BLaER1 (cell line): ENCODE measurements around the gene JAZF1.

ENCODE experiments used
- H3K27ac ChIP-seq: shearing (Covaris generic); formaldehyde crosslinking; 2 replicates; pipeline ENCODE4 v1.8.1; 2022
- H3K27me3 ChIP-seq: shearing (Covaris generic); formaldehyde crosslinking; 2 replicates; pipeline ENCODE4 v1.8.1; 2022
- H3K36me3 ChIP-seq: shearing (Covaris generic); formaldehyde crosslinking; 2 replicates; pipeline ENCODE4 v1.8.1; 2022
- H3K4me1 ChIP-seq: shearing (Covaris generic); formaldehyde crosslinking; 2 replicates; pipeline ENCODE4 v1.8.1; 2022
- H3K4me2 ChIP-seq: shearing (Covaris generic); formaldehyde crosslinking; 2 replicates; pipeline ENCODE4 v1.8.1; 2022
- H3K4me3 ChIP-seq: shearing (Covaris generic); formaldehyde crosslinking; 2 replicates; pipeline ENCODE4 v1.8.1; 2022
- H3K9ac ChIP-seq: shearing (Covaris generic); formaldehyde crosslinking; 2 replicates; pipeline ENCODE4 v1.8.1; 2022
- H3K9me3 ChIP-seq: shearing (Covaris generic); formaldehyde crosslinking; 2 replicates; pipeline ENCODE4 v1.8.1; 2022
- H4K20me1 ChIP-seq: shearing (Covaris generic); formaldehyde crosslinking; 2 replicates; pipeline ENCODE4 v1.8.1; 2022
- Cebpa-rat ChIP-seq: shearing (Covaris generic); IDR thresholded peaks from 2 replicates; pipeline ENCODE4 v1.8.1; 2022

Gene JAZF1

DNA sequence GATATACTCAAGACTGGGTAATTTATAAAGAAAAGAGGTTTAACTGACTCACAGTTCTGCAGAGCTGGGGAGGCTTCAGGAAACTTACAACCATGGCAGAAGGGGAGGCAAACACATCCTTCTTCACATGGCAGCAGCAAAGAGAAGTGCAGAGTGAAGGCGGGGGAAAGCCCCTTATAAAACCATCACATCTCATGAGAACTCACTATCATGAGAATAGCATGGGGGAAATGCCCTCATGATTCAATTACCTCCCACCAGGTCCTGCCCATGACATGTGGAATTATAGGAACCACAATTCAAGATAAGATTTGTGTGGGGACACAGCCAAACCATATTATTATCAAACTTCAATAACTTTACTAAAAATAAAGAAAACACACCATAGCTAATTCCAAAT, 30.4 kb upstream of the JAZF1 start:
- peaks cover 14% of the 10 kb centered on the region for H3K4me1 ChIP-seq
- H3K4me2 ChIP-seq = no peak overlapping the region
- peaks cover 16% of the 10 kb centered on the region for H3K9me3 ChIP-seq
- no peak overlapping the region for H3K4me3 ChIP-seq
- no peaks in the 10 kb centered on the region for H4K20me1 ChIP-seq
- no peaks in the 10 kb centered on the region for H3K27me3 ChIP-seq
- H3K27ac ChIP-seq = no peak overlapping the region
- H3K9ac ChIP-seq = no peak overlapping the region
- no peak for TF ChIP-seq Cebpa-rat
- no peaks in the 10 kb centered on the region for H3K36me3 ChIP-seq

DNA sequence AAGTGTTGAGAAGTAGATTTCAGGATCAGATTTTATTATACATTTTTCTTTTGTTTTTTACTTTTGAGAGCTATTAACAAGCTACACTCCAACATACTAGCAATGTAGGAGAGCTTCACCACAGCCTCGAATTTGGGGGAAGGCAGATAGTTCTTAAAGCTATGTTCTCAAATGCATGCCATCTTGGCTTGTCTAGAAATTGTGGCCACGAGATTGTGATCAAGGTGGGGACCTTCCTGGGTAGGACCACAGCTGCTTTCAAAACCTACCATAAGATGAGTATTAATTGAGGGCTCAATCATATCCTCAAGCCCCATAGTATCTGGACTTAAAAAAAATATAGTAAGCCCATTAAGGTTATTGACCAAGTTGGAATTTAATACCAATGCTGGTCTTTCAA, 27.9 kb upstream of the JAZF1 start:
- Histone ChIP-seq H3K9me3 (peaks cover 16% of the 10 kb centered on the region), H3K36me3 (no peaks in the 10 kb centered on the region), H3K4me1 (peaks cover 14% of the 10 kb centered on the region), H3K4me3 (no peak overlapping the region), H3K9ac (no peak overlapping the region), H3K4me2 (no peak overlapping the region), H3K27ac (no peak overlapping the region), H3K27me3 (no peaks in the 10 kb centered on the region), H4K20me1 (no peaks in the 10 kb centered on the region)
- TF ChIP-seq Cebpa-rat = no peak

- Histone ChIP-seq H3K4me3 (no peak overlapping the region), H3K9ac (no peak overlapping the region), H3K4me2 (peak overlapping the region; percentile 58), H3K27me3 (no peaks in the 10 kb centered on the region), H3K27ac (no peak overlapping the region), H4K20me1 (no peaks in the 10 kb centered on the region), H3K9me3 (peaks cover 16% of the 10 kb centered on the region), H3K4me1 (peaks cover 14% of the 10 kb centered on the region), H3K36me3 (no peaks in the 10 kb centered on the region)
- no peak for TF ChIP-seq Cebpa-rat
These were observed 27.0 kb upstream of the JAZF1 start for GRCh38 chr7:28207486-28208158.

DNA sequence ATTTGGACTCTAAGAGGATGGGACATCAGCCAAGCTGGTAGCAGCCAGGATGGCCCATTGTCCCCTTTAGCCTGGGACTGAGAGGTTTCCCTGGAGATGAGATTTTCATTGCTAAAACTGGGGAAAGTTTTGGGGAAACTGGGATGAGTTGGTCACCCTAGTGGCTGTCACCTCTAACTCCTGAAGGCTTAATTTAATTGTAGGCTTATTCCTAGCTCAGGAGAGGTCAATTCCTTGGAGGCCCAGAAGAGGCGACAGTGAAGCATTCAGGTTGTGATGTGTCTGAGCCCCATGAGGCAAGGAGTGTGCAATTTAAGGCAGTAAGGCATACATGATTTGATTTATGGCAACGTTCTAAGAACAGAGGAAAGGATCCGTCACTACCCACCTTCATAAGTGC, 24.9 kb upstream of the JAZF1 start:
- no peak overlapping the region for H3K27ac ChIP-seq
- no peak for TF ChIP-seq Cebpa-rat
- no peaks in the 10 kb centered on the region for H3K27me3 ChIP-seq
- H3K4me1 ChIP-seq = peaks cover 14% of the 10 kb centered on the region
- H3K9ac ChIP-seq = no peak overlapping the region
- H3K4me2 ChIP-seq = no peak overlapping the region
- no peaks in the 10 kb centered on the region for H3K36me3 ChIP-seq
- no peak overlapping the region for H3K4me3 ChIP-seq
- peaks cover 16% of the 10 kb centered on the region for H3K9me3 ChIP-seq
- H4K20me1 ChIP-seq = no peaks in the 10 kb centered on the region

DNA sequence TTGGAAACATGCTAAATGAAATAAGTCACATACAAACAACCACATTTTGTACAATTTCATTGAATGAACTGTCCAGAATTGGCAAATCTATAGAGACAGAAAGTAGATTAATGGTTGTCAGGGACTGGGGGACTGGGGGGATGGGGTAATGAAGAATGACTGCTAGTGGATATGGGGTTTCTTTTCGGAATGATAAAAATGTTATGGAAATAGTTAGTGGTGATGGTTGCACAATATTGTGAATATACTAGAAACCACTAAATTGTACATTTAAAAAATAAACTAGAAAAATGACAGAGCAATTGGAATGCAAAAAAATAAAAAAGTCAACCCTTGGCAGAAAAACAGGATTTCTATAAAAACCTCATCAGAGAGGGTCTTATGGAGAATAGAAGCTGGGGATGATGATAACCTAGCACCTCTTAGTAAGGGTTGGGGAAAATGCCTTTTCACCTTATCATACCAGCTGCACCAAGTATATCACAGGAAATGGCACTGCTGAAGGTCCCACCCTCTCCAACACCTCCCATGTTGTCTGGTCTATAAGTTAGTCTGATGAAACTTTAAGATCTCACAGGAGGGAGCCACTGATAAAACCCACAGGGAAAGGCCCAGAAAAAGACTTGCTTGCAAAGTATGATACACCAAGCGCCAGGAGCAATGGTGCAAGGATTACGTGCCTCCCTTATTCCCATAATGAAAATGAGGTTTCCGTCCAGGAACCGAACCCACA, 23.1 kb upstream of the JAZF1 start:
- Histone ChIP-seq H3K4me3 (no peak overlapping the region), H3K9ac (no peak overlapping the region), H4K20me1 (no peaks in the 10 kb centered on the region), H3K4me2 (no peak overlapping the region), H3K27ac (no peak overlapping the region), H3K9me3 (peaks cover 16% of the 10 kb centered on the region), H3K4me1 (peaks cover 14% of the 10 kb centered on the region), H3K36me3 (no peaks in the 10 kb centered on the region), H3K27me3 (no peaks in the 10 kb centered on the region)
- TF ChIP-seq Cebpa-rat = no peak

DNA sequence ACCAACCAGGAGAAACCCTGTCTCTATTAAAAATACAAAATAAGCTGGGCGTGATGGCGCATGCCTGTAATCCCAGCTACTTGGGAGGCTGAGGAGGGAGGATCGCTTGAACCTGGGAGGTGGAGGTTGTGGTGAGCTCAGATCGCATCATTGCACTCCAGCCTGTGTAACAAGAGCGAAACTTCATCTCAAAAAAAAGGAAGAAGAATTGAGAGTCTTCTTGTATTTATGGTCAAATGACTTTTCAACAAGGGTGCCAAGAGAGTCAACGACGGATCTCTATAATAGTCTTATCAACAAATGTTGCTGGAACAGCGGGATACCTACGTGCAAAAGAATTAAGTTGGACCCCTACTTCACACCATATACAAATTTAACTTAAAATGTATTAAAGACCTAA, 21.6 kb upstream of the JAZF1 start:
- Histone ChIP-seq H4K20me1 (no peaks in the 10 kb centered on the region), H3K9me3 (peaks cover 9% of the 10 kb centered on the region), H3K4me1 (peaks cover 5% of the 10 kb centered on the region), H3K4me2 (no peak overlapping the region), H3K27me3 (no peaks in the 10 kb centered on the region), H3K27ac (no peak overlapping the region), H3K4me3 (no peak overlapping the region), H3K9ac (no peak overlapping the region), H3K36me3 (no peaks in the 10 kb centered on the region)
- no peak for TF ChIP-seq Cebpa-rat

DNA sequence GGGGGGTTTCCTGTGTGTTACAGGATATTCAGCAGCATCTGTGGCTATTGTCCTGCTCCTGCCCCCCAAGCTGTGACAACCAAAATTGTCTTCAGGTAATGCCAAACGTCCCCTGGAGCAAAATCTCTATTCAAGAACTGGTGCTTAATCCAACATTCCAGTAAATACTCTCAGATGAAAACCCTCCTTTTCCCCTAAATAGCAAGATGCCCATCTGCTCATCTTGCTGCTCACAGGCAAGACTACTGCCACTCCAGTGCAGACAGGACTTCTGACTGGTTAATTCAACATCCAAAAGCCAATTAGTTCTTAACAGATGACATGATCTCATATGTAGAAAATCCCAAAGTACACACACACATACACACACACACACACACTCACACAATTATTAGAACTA, 20.5 kb upstream of the JAZF1 start:
- Histone ChIP-seq H3K9ac (no peak overlapping the region), H3K4me2 (no peak overlapping the region), H3K27me3 (no peaks in the 10 kb centered on the region), H4K20me1 (no peaks in the 10 kb centered on the region), H3K27ac (no peak overlapping the region), H3K4me3 (no peak overlapping the region), H3K36me3 (no peaks in the 10 kb centered on the region), H3K4me1 (no peaks in the 10 kb centered on the region), H3K9me3 (no peaks in the 10 kb centered on the region; the same call in 1 of the 2 replicates)
- TF ChIP-seq Cebpa-rat = no peak

- Histone ChIP-seq H3K27ac (no peak overlapping the region), H3K9me3 (no peaks in the 10 kb centered on the region; the same call in 1 of the 2 replicates), H4K20me1 (no peaks in the 10 kb centered on the region), H3K27me3 (no peaks in the 10 kb centered on the region), H3K4me3 (no peak overlapping the region), H3K4me2 (no peak overlapping the region), H3K36me3 (no peaks in the 10 kb centered on the region), H3K9ac (no peak overlapping the region), H3K4me1 (no peaks in the 10 kb centered on the region)
- no peak for TF ChIP-seq Cebpa-rat
These were observed 20.0 kb upstream of the JAZF1 start for GRCh38 chr7:28200598-28200997.

GRCh38 chr7:28199021-28199510, 18.5 kb upstream of the JAZF1 start:
- Histone ChIP-seq H3K9ac (no peak overlapping the region), H3K36me3 (no peaks in the 10 kb centered on the region), H3K27me3 (no peaks in the 10 kb centered on the region), H3K4me3 (no peak overlapping the region), H3K4me2 (no peak overlapping the region), H4K20me1 (no peaks in the 10 kb centered on the region), H3K27ac (no peak overlapping the region), H3K4me1 (no peaks in the 10 kb centered on the region), H3K9me3 (no peaks in the 10 kb centered on the region; the same call in 1 of the 2 replicates)
- TF ChIP-seq Cebpa-rat = no peak

DNA sequence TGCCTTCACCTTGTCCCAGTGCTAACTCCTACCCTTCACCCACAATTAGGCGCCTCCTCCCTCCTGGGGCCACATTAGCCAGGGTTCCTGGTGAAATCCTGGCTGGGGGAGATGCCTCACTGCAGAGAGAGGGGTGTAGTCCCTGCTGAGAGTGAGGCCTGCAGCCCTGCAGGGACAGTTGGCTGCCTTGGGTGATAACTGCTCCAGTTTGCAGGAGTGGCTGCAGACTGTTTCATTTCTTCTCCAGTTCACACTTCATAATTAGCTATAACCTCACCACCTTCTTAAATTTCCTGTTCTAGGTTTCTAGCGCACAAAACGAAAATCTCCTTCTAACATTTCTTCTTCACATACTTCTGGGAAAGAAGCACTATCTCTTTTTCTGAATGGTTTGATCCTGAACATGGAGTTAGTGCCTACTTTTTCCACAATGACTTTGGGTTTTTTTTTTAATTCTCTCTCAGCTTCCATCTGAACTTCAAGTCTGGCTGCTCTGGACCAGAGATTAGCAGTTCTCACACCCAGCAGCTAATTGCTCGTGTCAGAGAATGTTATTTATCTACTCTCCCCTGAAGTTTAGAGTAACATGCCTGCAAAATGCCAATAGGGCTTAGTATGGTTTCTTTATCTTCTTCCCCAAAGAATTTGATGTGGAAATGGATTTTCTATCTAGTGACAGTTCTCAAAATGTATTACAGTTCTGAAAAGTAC, 15.5 kb upstream of the JAZF1 start:
- Histone ChIP-seq H3K27me3 (no peaks in the 10 kb centered on the region), H4K20me1 (no peaks in the 10 kb centered on the region), H3K4me1 (no peaks in the 10 kb centered on the region), H3K4me3 (no peak overlapping the region), H3K9me3 (no peaks in the 10 kb centered on the region), H3K4me2 (no peak overlapping the region), H3K36me3 (no peaks in the 10 kb centered on the region), H3K27ac (no peak overlapping the region), H3K9ac (no peak overlapping the region)
- no peak for TF ChIP-seq Cebpa-rat
